Medulla oblongata (tissue), 1 donor: ENCODE results near the gene TIE1.
"Not testable (repeated sequence)": the region's sequence is repeated elsewhere in the genome, so short reads cannot be mapped to it uniquely, and the experiment has no call there.

Source experiments
- DNase-seq: peaks from one replicate; pipeline ENCODE4 v3.0.0-alpha.2; 2015; ENCODE audit errors: extremely low spot score

The TIE1 gene

DNA sequence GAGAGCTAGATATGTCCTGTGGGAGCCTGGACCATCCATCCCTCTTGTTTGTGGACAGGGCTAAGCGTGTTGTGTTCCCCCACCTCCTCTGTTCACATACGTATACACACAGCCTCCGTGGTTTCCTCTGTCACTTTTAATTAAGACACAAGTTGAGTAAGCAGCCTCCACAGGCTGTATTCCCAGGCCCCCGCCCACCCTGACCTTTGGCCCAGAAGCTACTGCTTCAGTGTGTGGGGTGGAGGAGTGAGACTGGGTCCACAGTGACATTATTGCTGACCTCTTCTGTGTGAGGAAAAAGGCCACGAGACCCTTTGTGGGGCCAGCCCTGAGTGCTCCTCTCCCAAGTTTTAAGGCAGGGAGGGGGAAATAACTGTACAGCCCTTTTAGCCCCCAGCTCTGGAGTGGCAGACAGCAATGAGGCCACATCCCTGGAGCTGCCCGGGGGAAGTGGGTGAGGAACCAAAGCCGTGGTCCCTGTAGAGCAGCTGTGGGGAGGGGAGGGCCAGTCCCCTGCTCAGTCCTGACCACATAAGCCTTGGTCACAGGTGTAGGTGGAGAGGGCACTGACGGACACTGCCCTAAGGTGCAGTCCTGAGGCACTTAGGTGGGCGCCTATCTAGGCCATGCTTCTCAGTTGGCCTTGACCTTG is 62.6 kb downstream of the TIE1 start:
- DNase-seq, result no peak

DNA sequence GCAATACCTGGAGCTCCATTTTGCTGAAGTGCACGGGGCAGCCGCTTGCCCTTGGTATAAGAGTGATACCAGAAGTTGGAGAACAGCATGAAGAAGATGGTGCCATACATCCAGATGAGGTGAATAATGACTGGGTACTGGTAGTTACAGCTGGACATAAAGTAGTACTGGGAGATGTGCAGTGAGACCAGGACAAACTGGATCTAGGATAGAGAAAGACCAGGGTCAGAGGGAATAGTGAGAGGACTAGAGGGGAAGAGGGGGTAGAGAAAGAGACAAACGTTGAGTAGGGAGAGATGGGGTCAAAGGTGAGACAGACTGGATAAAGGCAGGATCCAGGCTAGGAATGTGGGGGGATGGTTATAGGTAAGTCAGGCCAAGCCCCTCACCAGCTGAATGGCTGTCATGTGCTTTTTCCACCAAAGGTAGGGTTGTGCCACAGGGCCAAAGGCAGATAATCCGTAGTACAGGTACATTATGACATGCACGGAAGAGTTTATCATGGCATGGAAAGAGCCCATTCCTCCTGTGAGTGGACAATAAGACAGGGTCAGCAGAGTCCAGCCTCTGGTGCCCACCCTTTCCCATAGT is 63.2 kb downstream of the TIE1 start:
- no peak for DNase-seq

DNA sequence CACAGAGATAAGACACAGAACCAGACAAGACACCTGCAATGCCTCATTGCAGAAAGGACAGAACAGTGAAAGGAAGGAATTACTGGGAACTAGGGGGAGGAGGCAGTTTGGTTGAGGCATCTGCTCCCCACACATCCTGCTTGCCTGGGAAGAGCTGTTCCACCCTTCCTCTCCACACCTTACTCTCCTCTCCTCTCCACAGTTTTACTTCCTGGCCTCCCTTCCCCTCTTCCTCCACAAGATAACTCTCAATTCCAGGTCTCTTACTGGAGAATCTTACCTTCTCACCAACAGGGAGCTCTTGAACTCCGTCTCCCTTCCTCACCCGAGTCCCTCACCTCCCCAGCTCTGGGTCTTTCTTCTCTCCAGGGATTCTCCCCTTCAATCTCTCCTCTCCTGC is 64.9 kb downstream of the TIE1 start:
- DNase-seq, result no peak

DNA sequence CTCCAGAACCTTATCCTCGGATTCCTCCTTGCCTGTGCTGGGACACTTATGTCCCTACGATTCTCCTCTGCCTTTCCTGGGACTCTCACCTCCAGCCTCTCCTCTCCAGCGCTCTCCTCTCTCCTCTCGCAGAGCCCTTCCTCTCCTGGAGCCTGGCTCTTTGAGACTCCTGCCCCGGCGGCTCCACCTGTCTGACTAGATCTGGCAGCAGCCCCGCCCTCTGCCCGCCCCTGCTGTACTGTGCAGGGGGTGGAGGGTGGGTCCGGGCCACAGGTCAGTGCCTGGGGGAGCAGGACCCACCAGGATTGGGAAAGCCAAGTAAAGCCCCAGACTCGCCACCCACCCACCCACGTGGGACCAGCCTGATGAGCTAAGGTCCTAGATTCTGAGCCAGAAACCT is 65.4 kb downstream of the TIE1 start:
- no peak for DNase-seq

DNA sequence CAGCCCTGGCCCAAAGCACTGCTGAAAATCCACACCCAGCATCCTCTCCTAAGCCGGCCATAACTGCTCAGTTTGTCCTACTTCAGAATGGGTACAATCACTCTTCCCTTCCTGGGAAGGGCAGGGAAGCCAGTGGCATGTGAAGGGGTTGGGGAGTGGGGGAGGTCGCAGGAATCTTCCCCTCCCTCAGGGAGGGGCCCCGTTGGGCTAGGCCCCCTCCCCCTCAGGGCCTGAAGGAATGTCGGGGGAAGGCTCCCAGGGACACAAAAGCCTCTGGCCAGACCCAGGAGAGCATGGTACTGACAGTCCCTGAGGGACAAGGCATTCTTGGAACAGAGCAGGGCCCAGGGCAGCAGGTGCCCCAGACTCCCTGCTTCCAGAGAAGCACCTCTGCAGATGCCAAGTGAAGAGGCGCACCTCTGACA is 65.8 kb downstream of the TIE1 start:
- no peak for DNase-seq

DNA sequence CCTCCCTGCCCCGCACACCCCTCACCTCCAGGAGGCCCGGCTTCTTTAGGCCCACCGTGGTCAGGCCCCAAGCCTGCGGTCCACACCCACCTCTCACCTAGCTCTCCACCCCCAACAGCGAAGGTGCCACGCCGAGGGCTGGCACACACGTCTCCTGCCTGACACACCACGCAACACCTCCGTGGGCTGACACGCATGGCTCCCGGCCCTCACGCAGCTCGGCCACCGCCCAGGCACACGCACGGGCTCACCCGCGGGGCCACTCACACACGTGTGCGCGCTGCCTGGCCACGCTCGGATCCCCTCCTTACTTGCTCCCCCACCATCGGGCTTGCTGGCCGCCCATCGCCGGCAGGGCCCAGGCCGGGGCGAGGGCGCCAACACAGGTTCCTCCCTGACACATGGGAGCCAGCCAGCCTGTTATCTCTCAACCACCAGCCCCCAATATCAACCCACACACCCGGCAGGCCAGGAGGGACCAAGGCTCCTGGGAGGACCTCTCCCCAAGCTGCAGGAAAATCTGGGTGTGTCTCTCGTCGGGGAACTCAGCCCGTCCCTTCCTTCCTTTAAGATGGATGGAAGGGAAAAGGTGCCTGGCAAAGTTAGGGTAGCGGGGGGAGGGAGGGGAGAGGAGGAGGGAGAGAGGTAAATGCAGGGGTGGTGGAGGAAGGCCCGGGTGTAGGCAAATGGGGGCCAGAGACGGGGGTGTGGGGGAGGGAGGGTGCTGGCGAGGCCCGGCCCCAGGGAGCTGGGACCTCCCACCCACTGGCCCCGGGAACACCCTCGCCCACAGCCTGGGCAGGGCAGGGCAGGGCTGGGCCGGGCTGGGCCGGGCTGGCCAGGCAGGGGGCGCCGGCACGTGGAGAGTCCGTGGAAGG is 66.5 kb downstream of the TIE1 start:
- peak; percentile 29 for DNase-seq

DNA sequence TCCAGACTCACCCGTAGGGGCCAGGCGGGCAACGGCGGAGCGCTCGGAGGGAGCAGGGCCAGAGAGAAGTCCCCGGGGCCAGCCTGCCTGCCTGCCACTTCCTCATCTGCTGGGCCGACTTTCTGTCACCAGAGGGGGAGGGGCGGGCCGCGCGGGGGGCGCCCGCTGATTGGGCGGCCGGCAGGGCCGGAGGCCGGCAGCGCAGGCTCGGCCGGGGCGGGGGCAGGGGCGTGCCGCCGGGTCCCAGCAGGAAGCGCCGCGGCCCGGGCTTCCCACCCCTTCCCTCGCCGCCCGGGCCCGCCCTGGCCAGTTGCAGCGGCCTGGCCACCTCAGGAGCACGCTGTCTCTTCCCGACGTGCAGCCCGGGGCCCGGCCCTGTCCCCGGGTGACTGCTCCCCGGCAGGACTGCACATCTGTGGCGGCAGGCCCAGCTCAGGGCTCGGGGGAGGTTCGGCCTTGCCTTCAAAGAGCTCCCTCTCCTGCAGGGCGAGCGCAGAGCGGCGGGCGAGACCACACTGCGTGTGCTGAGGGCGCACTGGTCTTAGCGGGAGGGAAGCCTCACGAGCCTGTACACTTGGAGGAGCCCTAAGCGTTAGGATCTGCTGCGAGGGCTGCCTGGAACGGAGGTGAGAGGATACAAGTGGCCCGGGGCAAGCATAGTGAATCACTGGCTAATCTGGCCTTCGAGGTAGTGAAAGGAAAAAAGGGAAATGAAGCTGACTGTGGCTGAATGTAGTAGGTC is 67.3 kb downstream of the TIE1 start, which contains the start of gene ELOVL1:
Gene ELOVL1, minus strand, starts transcription at position 108 of the 742 bp plus-strand sequence. CDS start 2,402 bp downstream, outside the sequence.
- DNase-seq, result peak; percentile 92

DNA sequence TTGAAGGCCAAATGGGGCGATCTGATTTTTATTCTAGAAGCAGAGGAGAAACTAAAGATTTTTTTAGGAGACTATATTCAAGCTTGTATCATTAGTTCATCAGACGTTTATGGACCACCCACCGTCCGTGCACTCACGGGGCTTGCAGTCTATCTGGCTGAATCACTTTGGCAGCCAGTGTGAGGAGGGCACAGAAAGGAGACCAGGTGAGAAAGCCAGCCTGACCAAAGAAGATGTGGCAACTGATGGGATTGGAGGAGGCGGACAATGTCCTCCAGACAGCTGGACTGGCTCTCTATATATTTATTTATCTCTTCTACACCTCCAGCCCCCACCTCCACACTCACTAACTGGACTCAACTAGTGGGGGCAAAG is 67.9 kb downstream of the TIE1 start:
- no peak for DNase-seq

DNA sequence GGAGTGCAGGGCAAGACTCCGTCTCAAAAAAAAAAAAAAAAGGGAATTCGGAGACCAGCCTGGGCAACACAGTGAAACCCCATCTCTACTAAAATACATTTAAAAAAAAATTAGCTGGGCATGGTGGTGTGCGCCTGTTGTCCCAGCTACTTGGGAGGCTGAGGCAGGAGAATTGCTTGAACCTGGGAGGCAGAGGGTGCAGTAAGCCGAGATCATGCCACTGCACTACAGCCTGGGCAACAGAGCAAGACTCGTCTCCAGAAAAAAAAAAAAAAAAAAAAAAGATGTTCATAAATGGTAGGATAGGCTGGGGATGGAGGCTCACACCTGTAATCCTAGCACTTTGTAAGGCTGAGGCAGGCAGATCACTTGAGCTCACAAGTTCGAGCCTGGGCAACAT is 69.0 kb downstream of the TIE1 start:
- not testable (repeated sequence) for DNase-seq

DNA sequence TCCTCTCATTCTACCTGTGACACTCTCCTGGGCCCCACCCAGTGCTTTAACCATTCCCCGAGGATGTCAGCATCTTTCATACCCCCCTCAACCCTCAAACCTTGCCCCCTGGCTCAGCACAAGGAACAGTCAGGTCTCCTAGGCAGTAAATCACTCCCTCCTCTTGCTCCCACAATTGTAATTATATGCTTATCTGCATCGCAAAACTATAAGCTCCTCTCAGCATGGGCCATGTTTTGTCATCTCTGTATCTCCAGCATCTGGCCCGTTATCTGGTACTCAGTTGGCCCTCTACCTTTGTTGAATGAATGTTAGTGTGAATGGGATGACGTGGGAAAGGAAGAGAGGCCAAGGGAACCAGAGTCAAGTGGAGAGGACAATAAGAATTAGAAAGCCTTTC is 69.8 kb downstream of the TIE1 start:
- DNase-seq, result no peak

DNA sequence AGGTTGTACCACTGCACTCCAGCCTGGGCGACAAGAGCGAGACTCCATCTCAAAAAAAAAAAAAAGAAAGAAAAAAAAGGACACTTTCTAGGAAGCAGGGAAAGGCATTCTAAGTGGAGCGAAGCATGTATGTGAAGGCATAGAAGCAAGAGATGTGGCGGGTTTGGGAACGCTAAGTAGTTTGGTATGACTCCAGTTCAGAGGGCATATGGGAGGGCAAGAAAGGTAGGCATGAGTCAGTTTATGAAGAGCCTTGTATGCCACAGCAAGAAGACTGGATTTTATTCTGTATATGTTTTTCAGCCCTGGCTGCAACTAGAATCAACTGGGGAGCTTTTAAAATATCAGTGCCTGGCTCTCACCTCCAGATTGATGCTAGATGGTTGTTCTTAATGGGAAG is 71.4 kb downstream of the TIE1 start:
- no peak for DNase-seq
